Ovary (tissue), 9 donors: ENCODE results near the gene SEC24D. TPM values are rescaled to one million over a fixed set of nuclear protein-coding genes. Genes with fewer than 3 reads are reported as not detected.

Source experiments
- DNase-seq, 5 donors: peaks; one replicate each; pipeline ENCODE4 v3.0.0-alpha.2; 2019 to 2020
- H3K27ac ChIP-seq, 2 donors: fragments of 200-600 bp; one replicate each; pipeline versions ENCODE4 v1.5.1 to v1.8.0; 2019 to 2022
- H3K27me3 ChIP-seq: fragments of 200-600 bp; one replicate; pipeline ENCODE4 v1.8.0; 2022
- H3K36me3 ChIP-seq: fragments of 200-600 bp; sonication (generic); one replicate; pipeline ENCODE4 v1.5.1; 2019
- H3K4me1 ChIP-seq: one replicate; pipeline ENCODE4 v1.8.1; 2013; ENCODE audit warnings: mild to moderate bottlenecking, moderate library complexity; ENCODE audit not compliant: insufficient read depth
- H3K4me3 ChIP-seq: fragments of 200-600 bp; sonication (generic); one replicate; pipeline ENCODE4 v1.5.1; 2017
- H3K9me3 ChIP-seq, 2 donors: fragments of 200-600 bp in 1 of 2; sonication (generic) in 1 of 2; one replicate each; pipeline versions ENCODE4 v1.5.1 to v1.8.1; 2013 to 2019; ENCODE audit warnings: mild to moderate bottlenecking in 1 of 2, moderate library complexity in 1 of 2
- CTCF ChIP-seq, 3 donors: fragments of 450-650 bp in 2 of 3; fragments of 200-600 bp in 1 of 3; IDR thresholded peaks; one replicate each; pipeline versions ENCODE4 v1.5.1 to v1.8.0; 2016 to 2022; ENCODE audit warnings: antibody characterized with exemption in 3 of 3, mild to moderate bottlenecking in 1 of 3
- EP300 ChIP-seq: sonication (generic); formaldehyde crosslinking; IDR thresholded peaks from one replicate; pipeline ENCODE4 v1.6.1; 2017; ENCODE audit warnings: antibody characterized with exemption
- POLR2A ChIP-seq: fragments of 450-650 bp; IDR thresholded peaks from one replicate; pipeline ENCODE4 v1.6.1; 2017; ENCODE audit warnings: antibody characterized with exemption, mild to moderate bottlenecking, moderate library complexity
- WGBS, 3 donors: extraction: QIAGEN DNeasy Blood & Tissue Kit in 1 of 3; methylation state at CpG; one replicate each; pipeline versions ENCODE4 v1.1.5 to v1.1.7; 2013 to 2017; 5-methylcytosine and 5-hydroxymethylcytosine counted together
- intact Hi-C, 4 donors: fragments of 100-400 bp; cut with DNase I; formaldehyde crosslinking; loops; one replicate each; pipeline versions ENCODE4 v1.11.0 to v1.15.1; 2022 to 2023
- polyA plus RNA-seq, 2 donors: library from polyadenylated mRNA; stranded (reverse); fragments of 200-250 nt in 1 of 2; fragments of 350-450 nt in 1 of 2; fragmentation: Illumina TruSeq in 1 of 2; extraction: RNeasy Lipid Tissue Mini Kit (QIAGEN cat#74804) in 1 of 2; gene quantifications; one replicate each; pipeline ENCODE4 v1.2.3, GENCODE V29; 2013 to 2014
- total RNA-seq, 7 donors: library from RNA; depleted of rRNA in 2 of 7; stranded (reverse); fragments of >200 nt in 2 of 7; fragmentation: NEBNext Ultra II Directional in 3 of 7; extraction: Animal tissue kit (Norgen Biotek cat#: 25700) in 3 of 7; gene quantifications; one replicate each; pipeline versions ENCODE4 v1.1.0 to v1.2.4, GENCODE V29; 2016 to 2023
- donor health status: DM: no; HTN: no; CAD: no; lungs with moderate emphysema.
- donor health status: DM: no; HTN: no; CAD: no.
- donor health status: Bipolar disorder and iron deficiency.
- donor health status: DM: yes; HTN: yes; CAD: no.
- donor health status: DM: no; HTN: no; CAD: no.
- donor health status: DM: yes; HTN: yes; CAD: no.

Gene SEC24D
- total and polyA plus RNA-seq, 9 donors: 15.4 to 53.0 (median 39.0) TPM

- H3K4me1 ChIP-seq: no peaks in the 10 kb centered on the region
- no peak overlapping the region for H3K4me3 ChIP-seq
- H3K9me3 ChIP-seq: no peaks in the 10 kb centered on the region
- H3K36me3 ChIP-seq: no peaks in the 10 kb centered on the region
- H3K27me3 ChIP-seq: no peaks in the 10 kb centered on the region
- no peak overlapping the region for H3K27ac ChIP-seq
- WGBS, 3 donors: 84 to 100% (median 98%) methylated on average over 1 of the region's 1 CpG
- no peak for DNase-seq
- TF ChIP-seq CTCF (IDR thresholded peaks at IDR 0.05) (no peak), EP300 (no peak), POLR2A (no peak)
- intact Hi-C loops: no loop called here
Observed at GRCh38 chr4:118721752-118722151, 114.2 kb downstream of the SEC24D start.

DNA sequence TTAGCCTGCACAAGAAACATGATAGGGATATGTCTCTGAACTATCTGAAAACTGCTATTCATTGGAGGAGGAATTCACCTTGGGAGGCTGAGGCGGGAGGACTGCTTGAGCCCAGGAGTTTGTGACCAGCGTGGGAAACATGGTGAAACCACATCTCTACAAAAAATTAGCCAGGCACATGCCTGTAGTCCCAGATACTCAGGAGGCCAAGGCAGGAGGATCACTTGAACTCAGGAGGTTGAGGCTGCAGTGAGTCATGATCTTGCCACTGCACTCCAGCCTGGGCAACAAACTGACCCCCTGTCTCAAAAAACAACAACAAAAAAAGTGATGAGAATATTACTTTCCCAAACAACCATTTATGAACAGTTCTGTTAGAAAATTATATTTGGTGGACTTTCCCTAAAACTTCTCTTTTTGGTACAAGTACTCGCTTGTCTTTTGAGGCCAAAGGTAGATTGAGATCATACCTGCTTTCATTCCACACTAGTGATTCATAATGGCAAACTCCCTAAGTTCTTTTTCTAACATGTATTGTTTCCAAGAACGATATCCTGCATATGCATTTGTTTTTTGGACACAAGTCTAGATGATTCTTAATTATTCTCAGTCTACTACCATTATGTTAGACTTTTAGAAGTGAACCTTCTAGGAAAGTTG, 117.3 kb downstream of the SEC24D start:
- WGBS, 3 donors: 85 to 87% (median 87%) methylated on average over 4 of the region's 4 CpGs
- intact Hi-C loops: no loop called here
- H3K27me3 ChIP-seq: no peaks in the 10 kb centered on the region
- TF ChIP-seq POLR2A (no peak), CTCF (IDR thresholded peaks at IDR 0.05) (no peak), EP300 (no peak)
- DNase-seq: no peak
- H3K36me3 ChIP-seq: no peaks in the 10 kb centered on the region
- no peaks in the 10 kb centered on the region for H3K4me1 ChIP-seq
- H3K27ac ChIP-seq: no peak overlapping the region
- H3K9me3 ChIP-seq: no peaks in the 10 kb centered on the region
- no peak overlapping the region for H3K4me3 ChIP-seq

- WGBS, 3 donors: 42 to 57% (median 50%) methylated on average over 3 of the region's 3 CpGs
- no peaks in the 10 kb centered on the region for H3K36me3 ChIP-seq
- H3K4me3 ChIP-seq: no peak overlapping the region
- H3K27me3 ChIP-seq: no peaks in the 10 kb centered on the region
- intact Hi-C loops: no loop called here
- no peaks in the 10 kb centered on the region for H3K4me1 ChIP-seq
- TF ChIP-seq POLR2A (no peak), CTCF (IDR thresholded peaks at IDR 0.05) (no peak), EP300 (no peak)
- DNase-seq: no peak
- no peak overlapping the region for H3K27ac ChIP-seq
- H3K9me3 ChIP-seq: no peaks in the 10 kb centered on the region
Observed at GRCh38 chr4:118716304-118716703, 119.6 kb downstream of the SEC24D start.

GRCh38 chr4:118714682-118715081, 121.2 kb downstream of the SEC24D start:
- Histone ChIP-seq H3K4me1 (no peaks in the 10 kb centered on the region), H3K9me3 (no peaks in the 10 kb centered on the region), H3K36me3 (no peaks in the 10 kb centered on the region), H3K4me3 (no peak overlapping the region), H3K27me3 (no peaks in the 10 kb centered on the region), H3K27ac (no peak overlapping the region)
- 86 to 94% (median 90%) methylated on average over 4 of the region's 4 CpGs for WGBS, 3 donors
- intact Hi-C loops: no loop called here
- no peak for TF ChIP-seq EP300
- no peak for TF ChIP-seq POLR2A
- TF ChIP-seq CTCF (IDR thresholded peaks at IDR 0.05): no peak
- DNase-seq: no peak
